ENCODE measurements around the gene FST. TPM values are rescaled to one million over a fixed set of nuclear protein-coding genes. Genes with fewer than 3 reads are reported as not detected.

FST gene
- total and polyA plus RNA-seq, 2 donors from 2014 or later, result 0.45 to 2.7 TPM

GRCh38 chr5:53490747-53491146 is 10.3 kb downstream of the FST start:
- Histone ChIP-seq H3K4me1 (ENCODE audit: control insufficient read depth in 2 of 3, insufficient read depth in 2 of 3, low read depth in 1 of 3, low read length in 3 of 3) (no peaks in the 10 kb centered on the region), H3K27ac (ENCODE audit: low read depth in 2 of 2, low read length in 2 of 2) (no peak overlapping the region), H3K27me3 (ENCODE audit: control insufficient read depth, insufficient read depth, low read length) (no peaks in the 10 kb centered on the region), H3K9ac (ENCODE audit: low read length in 3 of 3) (no peak overlapping the region), H3K4me3 (ENCODE audit: low read length in 3 of 3) (no peak overlapping the region), H3K36me3 (ENCODE audit: control insufficient read depth in 2 of 3, insufficient read depth in 3 of 3, low read length in 3 of 3) (no peaks in the 10 kb centered on the region), H3K9me3 (ENCODE audit: control insufficient read depth in 2 of 3, insufficient read depth in 1 of 3, low read length in 3 of 3) (no peaks in the 10 kb centered on the region)
- FAIRE-seq, result no peak
- TF ChIP-seq CTCF (IDR thresholded peaks at IDR 0.05; ENCODE audit: borderline replicate concordance, extremely low read depth, insufficient read depth), result no peak
- DNase-seq, result no peak
- intact Hi-C loops (cut with DNase I), result no loop called here

GRCh38 chr5:53501054-53501453 is 20.6 kb downstream of the FST start:
- DNase-seq, result no peak
- intact Hi-C loops (cut with DNase I), result no loop called here
- no peak for FAIRE-seq

GRCh38 chr5:53503562-53504218 is 23.3 kb downstream of the FST start:
- no peaks in the 10 kb centered on the region for H3K4me1 ChIP-seq (ENCODE audit: control insufficient read depth in 2 of 3, insufficient read depth in 2 of 3, low read depth in 1 of 3, low read length in 3 of 3)
- intact Hi-C loops (cut with DNase I), result no loop called here
- no peak for FAIRE-seq
- no peak for DNase-seq
- no peak overlapping the region for H3K27ac ChIP-seq (ENCODE audit: low read depth in 2 of 2, low read length in 2 of 2)
- H3K4me3 ChIP-seq (ENCODE audit: low read length in 3 of 3), result no peak overlapping the region
- no peaks in the 10 kb centered on the region for H3K27me3 ChIP-seq (ENCODE audit: control insufficient read depth, insufficient read depth, low read length)
- H3K9me3 ChIP-seq (ENCODE audit: control insufficient read depth in 2 of 3, insufficient read depth in 1 of 3, low read length in 3 of 3), result peaks cover 0 to 4% (median 0%) of the 10 kb centered on the region in 3 donors
- no peaks in the 10 kb centered on the region for H3K36me3 ChIP-seq (ENCODE audit: control insufficient read depth in 2 of 3, insufficient read depth in 3 of 3, low read length in 3 of 3)
- no peak overlapping the region for H3K9ac ChIP-seq (ENCODE audit: low read length in 3 of 3)
- TF ChIP-seq CTCF (IDR thresholded peaks at IDR 0.05; ENCODE audit: borderline replicate concordance, extremely low read depth, insufficient read depth), result no peak

More at GRCh38 chr5:53501054-53501453, 20.6 kb downstream of the FST start:
- no peaks in the 10 kb centered on the region for H3K36me3 ChIP-seq (ENCODE audit: control insufficient read depth in 2 of 3, insufficient read depth in 3 of 3, low read length in 3 of 3)
- H3K9me3 ChIP-seq (ENCODE audit: control insufficient read depth in 2 of 3, insufficient read depth in 1 of 3, low read length in 3 of 3), result no peaks in the 10 kb centered on the region
- H3K4me1 ChIP-seq (ENCODE audit: control insufficient read depth in 2 of 3, insufficient read depth in 2 of 3, low read depth in 1 of 3, low read length in 3 of 3), result no peaks in the 10 kb centered on the region
- H3K27me3 ChIP-seq (ENCODE audit: control insufficient read depth, insufficient read depth, low read length), result no peaks in the 10 kb centered on the region
- no peak for TF ChIP-seq CTCF (IDR thresholded peaks at IDR 0.05; ENCODE audit: borderline replicate concordance, extremely low read depth, insufficient read depth)
- H3K9ac ChIP-seq (ENCODE audit: low read length in 3 of 3), result no peak overlapping the region
- no peak overlapping the region for H3K4me3 ChIP-seq (ENCODE audit: low read length in 3 of 3)
- H3K27ac ChIP-seq (ENCODE audit: low read depth in 2 of 2, low read length in 2 of 2), result no peak overlapping the region

- FAIRE-seq (no peak), DNase-seq (no peak)
- Histone ChIP-seq H3K9ac (ENCODE audit: low read length in 3 of 3) (no peak overlapping the region), H3K27ac (ENCODE audit: low read depth in 2 of 2, low read length in 2 of 2) (no peak overlapping the region), H3K9me3 (ENCODE audit: control insufficient read depth in 2 of 3, insufficient read depth in 1 of 3, low read length in 3 of 3) (peaks cover 0 to 8% (median 0%) of the 10 kb centered on the region in 3 donors), H3K27me3 (ENCODE audit: control insufficient read depth, insufficient read depth, low read length) (no peaks in the 10 kb centered on the region), H3K4me1 (ENCODE audit: control insufficient read depth in 2 of 3, insufficient read depth in 2 of 3, low read depth in 1 of 3, low read length in 3 of 3) (no peaks in the 10 kb centered on the region), H3K4me3 (ENCODE audit: low read length in 3 of 3) (no peak overlapping the region), H3K36me3 (ENCODE audit: control insufficient read depth in 2 of 3, insufficient read depth in 3 of 3, low read length in 3 of 3) (no peaks in the 10 kb centered on the region)
- no peak for TF ChIP-seq CTCF (IDR thresholded peaks at IDR 0.05; ENCODE audit: borderline replicate concordance, extremely low read depth, insufficient read depth)
- intact Hi-C loops (cut with DNase I), result no loop called here
Observed at GRCh38 chr5:53507013-53507412, 26.6 kb downstream of the FST start.

Data from kidney (tissue), 14 donors.